Smooth muscle cell (in vitro differentiated cells): ENCODE data around the gene ZBTB45. TPM values are rescaled to one million over a fixed set of nuclear protein-coding genes. Genes with fewer than 3 reads are reported as not detected.

Experiments
- DNase-seq: peaks from one replicate; lab custom pipeline; 2025; ENCODE audit not compliant: unreplicated experiment; lab: John Stamatoyannopoulos, UW
- H2AFZ ChIP-seq: fragments of 200-600 bp; sonication (generic); 2 replicates; pipeline ENCODE4 v1.6.0; 2016; ENCODE audit warnings: antibody characterized with exemption, low read depth, mild to moderate bottlenecking
- H3F3A ChIP-seq: fragments of 200-600 bp; sonication (generic); 2 replicates; pipeline ENCODE4 v1.6.0; 2017; ENCODE audit warnings: antibody characterized with exemption, low read depth
- H3K27ac ChIP-seq: fragments of 200-600 bp; sonication (generic); 2 replicates; pipeline ENCODE4 v1.5.1; 2016; ENCODE audit warnings: low read depth, mild to moderate bottlenecking
- H3K27me3 ChIP-seq: fragments of 200-600 bp; sonication (generic); 2 replicates; pipeline ENCODE4 v1.6.1; 2016; ENCODE audit warnings: low read depth, mild to moderate bottlenecking
- H3K36me3 ChIP-seq: fragments of 200-600 bp; sonication (generic); 2 replicates; pipeline ENCODE4 v1.5.1; 2016; ENCODE audit warnings: low read depth
- H3K4me1 ChIP-seq: fragments of 200-600 bp; sonication (generic); 2 replicates; pipeline ENCODE4 v1.5.1; 2016; ENCODE audit warnings: low read depth
- H3K4me2 ChIP-seq: fragments of 200-600 bp; sonication (generic); 2 replicates; pipeline ENCODE4 v1.6.0; 2016; ENCODE audit warnings: mild to moderate bottlenecking
- H3K4me3 ChIP-seq: fragments of 200-600 bp; sonication (generic); 2 replicates; pipeline ENCODE4 v1.5.1; 2016; ENCODE audit warnings: mild to moderate bottlenecking
- H3K79me2 ChIP-seq: fragments of 200-600 bp; sonication (generic); 2 replicates; pipeline ENCODE4 v1.6.0; 2016; ENCODE audit warnings: low read depth, mild to moderate bottlenecking
- H3K9ac ChIP-seq: fragments of 200-600 bp; sonication (generic); 2 replicates; pipeline ENCODE4 v1.6.0; 2016; ENCODE audit warnings: low read depth
- H3K9me3 ChIP-seq: fragments of 200-600 bp; sonication (generic); replicated peaks from 2 replicates; pipeline ENCODE4 v1.5.1; 2016; ENCODE audit warnings: low read depth
- H4K20me1 ChIP-seq: fragments of 200-600 bp; sonication (generic); 2 replicates; pipeline ENCODE4 v1.6.0; 2016; ENCODE audit warnings: low read depth
- WGBS: methylation state at CpG from one replicate; pipeline ENCODE4 v1.1.7; 2016; ENCODE audit warnings: low lambda C conversion rate; 5-methylcytosine and 5-hydroxymethylcytosine counted together
- polyA plus RNA-seq: library from polyadenylated mRNA; unstranded; fragments of >200 nt; fragmentation: Nextera tagmentation; extraction: Ambion mirVana; gene quantifications from 2 replicates; pipeline ENCODE4 v1.2.1, GENCODE V29; 2016
- total RNA-seq: library from RNA; depleted of rRNA; stranded (reverse); fragments of >200 nt; gene quantifications from 2 replicates; pipeline ENCODE4 v1.2.3, GENCODE V29; 2014
- TF ChIP-seq, protein P1 (sequence below): fragments of 200-600 bp; sonication (generic); IDR thresholded peaks from 2 replicates; pipeline ENCODE4 v1.5.1; 2017; ENCODE audit warnings: borderline replicate concordance, mild to moderate bottlenecking, antibody characterized with exemption; ENCODE audit not compliant: insufficient read depth, poor library complexity, severe bottlenecking

Gene ZBTB45
- total and polyA plus RNA-seq, 2 experiments from 2014 or later = 8.7 to 23.7 TPM

DNA sequence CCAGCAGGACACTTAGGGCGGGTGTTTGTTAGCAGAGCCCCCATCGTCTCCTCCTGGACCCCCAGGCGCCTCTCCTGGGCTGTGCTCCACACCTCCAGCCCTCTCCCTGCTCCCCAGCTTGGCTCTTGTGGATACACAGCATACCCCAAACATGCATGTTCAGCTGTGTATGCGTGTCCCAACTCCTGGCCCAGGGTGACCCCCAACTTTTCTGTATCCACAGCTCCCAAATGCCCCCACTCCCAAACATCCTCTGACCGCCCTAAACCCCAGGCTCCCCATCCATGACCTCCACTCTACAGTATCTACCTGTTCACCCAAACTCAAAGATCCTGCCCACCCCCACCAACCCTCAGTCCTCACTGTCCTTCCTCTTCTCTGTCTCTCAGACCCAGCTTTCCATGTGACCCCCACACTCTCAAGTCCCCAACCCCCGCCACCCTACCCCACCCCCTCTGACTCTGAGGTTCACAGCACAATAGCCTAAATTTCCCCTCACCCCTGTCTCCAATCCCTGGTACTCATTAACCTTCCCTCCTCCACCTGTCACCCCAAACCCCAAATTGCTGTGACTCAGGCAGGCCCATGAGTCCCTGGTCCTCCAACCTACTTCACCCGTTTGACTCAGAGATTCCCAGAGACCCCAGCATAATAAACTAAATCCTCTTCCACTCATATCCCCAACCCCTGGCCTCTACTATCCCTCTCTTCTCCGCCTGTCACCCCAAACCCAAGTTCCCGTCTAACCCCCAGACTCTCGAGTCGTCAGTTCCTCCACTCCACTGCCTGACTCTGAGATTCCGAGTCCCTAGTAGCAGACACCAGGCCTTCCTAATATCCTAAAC is 37.8 kb upstream of the ZBTB45 start:
- H3K79me2 ChIP-seq = peaks cover 46% of the 10 kb centered on the region
- peaks cover 25% of the 10 kb centered on the region for H3K4me1 ChIP-seq
- no peaks in the 10 kb centered on the region for H3K27me3 ChIP-seq
- 38% methylated on average over 12 of the region's 12 CpGs for WGBS
- H3K27ac ChIP-seq = peak overlapping the region; percentile 98
- peaks cover 21% of the 10 kb centered on the region for H3F3A ChIP-seq
- TF ChIP-seq, protein P1, sequence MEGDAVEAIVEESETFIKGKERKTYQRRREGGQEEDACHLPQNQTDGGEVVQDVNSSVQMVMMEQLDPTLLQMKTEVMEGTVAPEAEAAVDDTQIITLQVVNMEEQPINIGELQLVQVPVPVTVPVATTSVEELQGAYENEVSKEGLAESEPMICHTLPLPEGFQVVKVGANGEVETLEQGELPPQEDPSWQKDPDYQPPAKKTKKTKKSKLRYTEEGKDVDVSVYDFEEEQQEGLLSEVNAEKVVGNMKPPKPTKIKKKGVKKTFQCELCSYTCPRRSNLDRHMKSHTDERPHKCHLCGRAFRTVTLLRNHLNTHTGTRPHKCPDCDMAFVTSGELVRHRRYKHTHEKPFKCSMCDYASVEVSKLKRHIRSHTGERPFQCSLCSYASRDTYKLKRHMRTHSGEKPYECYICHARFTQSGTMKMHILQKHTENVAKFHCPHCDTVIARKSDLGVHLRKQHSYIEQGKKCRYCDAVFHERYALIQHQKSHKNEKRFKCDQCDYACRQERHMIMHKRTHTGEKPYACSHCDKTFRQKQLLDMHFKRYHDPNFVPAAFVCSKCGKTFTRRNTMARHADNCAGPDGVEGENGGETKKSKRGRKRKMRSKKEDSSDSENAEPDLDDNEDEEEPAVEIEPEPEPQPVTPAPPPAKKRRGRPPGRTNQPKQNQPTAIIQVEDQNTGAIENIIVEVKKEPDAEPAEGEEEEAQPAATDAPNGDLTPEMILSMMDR = no peak
- H3K36me3 ChIP-seq = no peaks in the 10 kb centered on the region
- DNase-seq = no peak
- peaks cover 14% of the 10 kb centered on the region for H4K20me1 ChIP-seq
- H3K9me3 ChIP-seq = no peaks in the 10 kb centered on the region
- peak overlapping the region; percentile 93 for H3K4me2 ChIP-seq
- H3K9ac ChIP-seq = peak overlapping the region; percentile 96
- H2AFZ ChIP-seq = no peak overlapping the region
- peak overlapping the region; percentile 62 for H3K4me3 ChIP-seq

DNA sequence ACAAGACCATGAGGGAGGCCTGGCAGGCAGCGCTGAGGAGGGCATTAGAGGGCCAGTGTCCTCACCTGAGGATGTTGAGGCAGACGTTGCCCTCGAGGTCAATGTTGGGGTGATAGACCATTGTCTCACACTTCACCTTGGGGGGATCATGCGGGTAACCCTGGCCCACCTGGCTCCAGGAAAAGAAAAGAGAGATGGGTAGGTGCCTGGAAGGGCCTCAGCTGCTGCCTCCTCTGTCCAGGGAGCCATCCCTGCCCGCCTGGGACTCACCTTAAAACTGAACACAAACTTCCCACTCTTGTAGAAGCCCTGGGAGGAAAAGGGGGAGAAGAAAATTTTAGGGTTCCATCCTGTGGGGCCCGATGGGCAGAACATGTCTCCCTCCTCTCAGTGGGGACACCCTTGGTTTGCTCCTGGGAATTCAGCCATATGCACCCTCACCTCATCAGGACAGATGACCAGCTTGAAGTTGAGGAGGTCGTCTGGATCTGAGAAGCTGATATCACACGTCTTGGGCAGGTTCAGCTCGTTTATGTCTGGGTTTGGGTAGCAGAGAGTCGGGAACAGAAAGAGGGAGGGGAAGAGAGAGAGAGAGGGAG is 37.1 kb upstream of the ZBTB45 start:
- no peak overlapping the region for H2AFZ ChIP-seq
- DNase-seq = no peak
- peaks cover 47% of the 10 kb centered on the region for H3K79me2 ChIP-seq
- peak overlapping the region; percentile 96 for H3K9ac ChIP-seq
- TF ChIP-seq, protein P1 = no peak
- H4K20me1 ChIP-seq = peaks cover 14% of the 10 kb centered on the region
- H3K27me3 ChIP-seq = no peaks in the 10 kb centered on the region
- H3K4me1 ChIP-seq = peaks cover 25% of the 10 kb centered on the region
- peak overlapping the region; percentile 62 for H3K4me3 ChIP-seq
- peak overlapping the region; percentile 93 for H3K4me2 ChIP-seq
- no peaks in the 10 kb centered on the region for H3K9me3 ChIP-seq
- H3F3A ChIP-seq = peaks cover 27% of the 10 kb centered on the region
- no peaks in the 10 kb centered on the region for H3K36me3 ChIP-seq
- H3K27ac ChIP-seq = peak overlapping the region; percentile 98
- WGBS = 85% methylated on average over 10 of the region's 10 CpGs

DNA sequence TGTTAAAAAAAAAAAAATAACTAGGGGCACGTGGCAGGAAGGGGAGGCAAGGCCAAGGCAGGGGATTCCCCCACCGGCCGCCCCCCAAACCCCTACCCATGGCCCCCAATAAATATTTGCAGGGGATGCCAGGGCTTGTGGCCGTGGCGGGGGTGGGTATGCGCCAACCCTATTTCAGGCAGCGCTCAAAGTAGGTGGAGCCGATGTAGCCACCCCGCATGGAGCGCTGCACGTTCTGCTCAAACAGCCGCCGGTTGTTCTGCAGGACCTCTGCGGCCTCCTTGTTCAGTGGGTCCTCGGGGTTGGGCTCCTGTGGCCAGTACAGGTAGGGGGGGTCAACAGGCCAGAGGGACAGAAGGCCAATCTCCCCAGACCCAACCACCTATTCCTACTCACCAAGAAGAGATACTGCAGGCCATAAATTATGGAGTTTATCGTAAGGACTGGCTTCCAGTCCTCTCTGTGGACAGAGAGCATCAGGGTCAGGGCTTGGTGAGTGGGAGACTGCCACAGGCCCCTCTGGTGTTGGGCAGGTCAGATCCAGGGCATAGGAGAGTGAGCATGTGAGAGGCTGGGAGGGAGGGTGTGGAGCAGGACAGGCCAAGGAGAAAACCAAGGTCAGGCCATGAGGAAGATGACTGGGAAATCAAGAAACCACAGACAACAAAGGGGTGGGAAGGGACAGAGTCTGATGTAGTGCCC is 36.5 kb upstream of the ZBTB45 start:
- peak overlapping the region; percentile 98 for H3K27ac ChIP-seq
- H2AFZ ChIP-seq = no peak overlapping the region
- H3K4me2 ChIP-seq = no peak overlapping the region
- H3K9me3 ChIP-seq = no peaks in the 10 kb centered on the region
- peaks cover 27% of the 10 kb centered on the region for H3F3A ChIP-seq
- peaks cover 14% of the 10 kb centered on the region for H4K20me1 ChIP-seq
- peaks cover 47% of the 10 kb centered on the region for H3K79me2 ChIP-seq
- no peak for DNase-seq
- H3K36me3 ChIP-seq = no peaks in the 10 kb centered on the region
- H3K9ac ChIP-seq = peak overlapping the region; percentile 96
- TF ChIP-seq, protein P1 = no peak
- H3K27me3 ChIP-seq = no peaks in the 10 kb centered on the region
- peaks cover 25% of the 10 kb centered on the region for H3K4me1 ChIP-seq
- 94% methylated on average over 14 of the region's 16 CpGs for WGBS
- H3K4me3 ChIP-seq = no peak overlapping the region
